C4-2B (cell line): ENCODE results near the gene PRSS27.

ENCODE experiments used
- ZFX ChIP-seq: fragments of 450-650 bp; IDR thresholded peaks from 2 replicates; pipeline ENCODE4 v1.6.1; 2017
- TF ChIP-seq, protein P1 (sequence below): fragments of 450-650 bp; conservative IDR thresholded peaks from 2 replicates; pipeline ENCODE4 v1.5.1; 2017; ENCODE audit warnings: mild to moderate bottlenecking

DNA sequence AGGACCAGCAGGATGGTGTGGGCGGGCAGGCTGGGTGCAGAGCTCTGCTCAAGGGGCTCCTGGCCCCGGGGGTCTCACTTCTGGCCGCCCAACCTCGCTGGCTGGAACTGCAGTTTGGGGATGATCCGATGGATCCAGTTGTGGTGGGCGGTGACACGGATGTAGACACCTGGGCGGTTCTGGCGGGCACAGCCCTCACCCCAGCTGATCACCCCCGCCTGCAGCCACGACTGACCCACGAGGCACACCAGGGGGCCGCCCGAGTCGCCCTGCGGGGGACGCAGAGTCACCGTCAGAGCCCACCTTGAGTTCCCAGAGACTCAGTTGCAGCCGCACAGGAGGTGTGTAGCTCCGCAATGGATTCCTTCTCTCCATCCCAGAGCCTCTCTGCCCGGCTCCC, 7.5 kb downstream of the PRSS27 start:
- TF ChIP-seq, protein P1, sequence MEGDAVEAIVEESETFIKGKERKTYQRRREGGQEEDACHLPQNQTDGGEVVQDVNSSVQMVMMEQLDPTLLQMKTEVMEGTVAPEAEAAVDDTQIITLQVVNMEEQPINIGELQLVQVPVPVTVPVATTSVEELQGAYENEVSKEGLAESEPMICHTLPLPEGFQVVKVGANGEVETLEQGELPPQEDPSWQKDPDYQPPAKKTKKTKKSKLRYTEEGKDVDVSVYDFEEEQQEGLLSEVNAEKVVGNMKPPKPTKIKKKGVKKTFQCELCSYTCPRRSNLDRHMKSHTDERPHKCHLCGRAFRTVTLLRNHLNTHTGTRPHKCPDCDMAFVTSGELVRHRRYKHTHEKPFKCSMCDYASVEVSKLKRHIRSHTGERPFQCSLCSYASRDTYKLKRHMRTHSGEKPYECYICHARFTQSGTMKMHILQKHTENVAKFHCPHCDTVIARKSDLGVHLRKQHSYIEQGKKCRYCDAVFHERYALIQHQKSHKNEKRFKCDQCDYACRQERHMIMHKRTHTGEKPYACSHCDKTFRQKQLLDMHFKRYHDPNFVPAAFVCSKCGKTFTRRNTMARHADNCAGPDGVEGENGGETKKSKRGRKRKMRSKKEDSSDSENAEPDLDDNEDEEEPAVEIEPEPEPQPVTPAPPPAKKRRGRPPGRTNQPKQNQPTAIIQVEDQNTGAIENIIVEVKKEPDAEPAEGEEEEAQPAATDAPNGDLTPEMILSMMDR: no peak
- TF ChIP-seq ZFX: no peak
